Stimulated activated memory B cell treated with anti-CD40 and anti-IgM and Interleukin-4, amounts not matched to agents 10 μg/mL and 1 μg/mL and 100 μg/mL, for 72 hours (primary cell): ENCODE results near the gene SLC2A4.

Experiments
- ATAC-seq: fragments of 150-1000 bp; cut with Tn5 transposase; 2 replicates; pipeline ENCODE4 v1.10.0; 2021
- H3K27ac Mint-ChIP-seq: one replicate; pipeline ENCODE4 v1.8.0; 2022; ENCODE audit warnings: mild to moderate bottlenecking, mixed read lengths
- H3K27me3 Mint-ChIP-seq: one replicate; pipeline ENCODE4 v1.8.0; 2022; ENCODE audit warnings: mixed read lengths
- H3K36me3 Mint-ChIP-seq: one replicate; pipeline ENCODE4 v1.8.0; 2022; ENCODE audit warnings: mixed read lengths
- H3K4me1 Mint-ChIP-seq: one replicate; pipeline ENCODE4 v1.8.0; 2022; ENCODE audit warnings: mixed read lengths
- H3K4me3 Mint-ChIP-seq: one replicate; pipeline ENCODE4 v1.8.0; 2022; ENCODE audit warnings: mild to moderate bottlenecking, moderate library complexity, mixed read lengths
- H3K9me3 Mint-ChIP-seq: one replicate; pipeline ENCODE4 v1.8.0; 2022; ENCODE audit warnings: mixed read lengths

Gene SLC2A4

DNA sequence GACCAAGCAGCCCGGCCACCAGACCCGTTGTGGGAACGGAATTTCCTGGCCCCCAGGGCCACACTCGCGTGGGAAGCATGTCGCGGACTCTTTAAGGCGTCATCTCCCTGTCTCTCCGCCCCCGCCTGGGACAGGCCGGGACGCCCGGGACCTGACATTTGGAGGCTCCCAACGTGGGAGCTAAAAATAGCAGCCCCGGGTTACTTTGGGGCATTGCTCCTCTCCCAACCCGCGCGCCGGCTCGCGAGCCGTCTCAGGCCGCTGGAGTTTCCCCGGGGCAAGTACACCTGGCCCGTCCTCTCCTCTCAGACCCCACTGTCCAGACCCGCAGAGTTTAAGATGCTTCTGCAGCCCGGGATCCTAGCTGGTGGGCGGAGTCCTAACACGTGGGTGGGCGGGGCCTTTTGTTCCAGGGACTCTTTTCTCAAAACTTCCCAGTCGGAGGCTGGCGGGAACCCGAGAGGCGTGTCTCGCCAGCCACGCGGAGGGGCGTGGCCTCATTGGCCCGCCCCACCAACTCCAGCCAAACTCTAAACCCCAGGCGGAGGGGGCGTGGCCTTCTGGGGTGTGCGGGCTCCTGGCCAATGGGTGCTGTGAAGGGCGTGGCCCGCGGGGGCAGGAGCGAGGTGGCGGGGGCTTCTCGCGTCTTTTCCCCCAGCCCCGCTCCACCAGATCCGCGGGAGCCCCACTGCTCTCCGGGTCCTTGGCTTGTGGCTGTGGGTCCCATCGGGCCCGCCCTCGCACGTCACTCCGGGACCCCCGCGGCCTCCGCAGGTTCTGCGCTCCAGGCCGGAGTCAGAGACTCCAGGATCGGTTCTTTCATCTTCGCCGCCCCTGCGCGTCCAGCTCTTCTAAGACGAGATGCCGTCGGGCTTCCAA is at the start of gene SLC2A4:
Gene SLC2A4 (plus strand): TSS at position 645 of the 879 bp plus-strand sequence. CDS start 217 bp downstream, at position 862.
- H3K27ac Mint-ChIP-seq = peak within 1 kb of the TSS; percentile 0

DNA sequence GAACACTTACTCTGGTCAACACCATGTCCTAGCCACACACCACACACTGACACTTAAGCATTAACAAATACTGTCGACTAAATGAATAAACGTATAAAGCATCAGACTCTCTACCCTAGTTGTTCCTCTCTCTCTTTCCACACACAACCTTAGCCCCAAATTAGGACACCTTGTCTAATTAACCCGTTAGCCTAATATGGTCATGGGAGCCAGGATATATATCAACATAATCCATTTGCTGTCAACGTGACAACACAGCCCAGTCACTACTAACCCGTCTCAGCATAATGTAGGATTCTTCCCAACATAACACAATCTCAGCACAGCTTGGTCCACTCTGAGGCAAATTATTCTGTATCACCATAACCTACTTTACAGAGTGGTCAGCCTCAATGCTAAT is 49.4 kb upstream of the SLC2A4 start:
- H3K9me3 Mint-ChIP-seq = no peaks in the 10 kb centered on the region
- H3K4me3 Mint-ChIP-seq = peak overlapping the region; percentile 96
- H3K27ac Mint-ChIP-seq = no peak overlapping the region
- H3K4me1 Mint-ChIP-seq = peaks cover 60% of the 10 kb centered on the region
- H3K27me3 Mint-ChIP-seq = no peaks in the 10 kb centered on the region
- H3K36me3 Mint-ChIP-seq = peaks cover 53% of the 10 kb centered on the region
- ATAC-seq = no peak

More for the DNA sequence above, at the start of gene SLC2A4:
- H3K4me3 Mint-ChIP-seq = peak within 1 kb of the TSS; percentile 86
- peak; percentile 86 for ATAC-seq
- peaks cover 39% of the 10 kb centered on the region for H3K4me1 Mint-ChIP-seq
- peaks cover 40% of the 10 kb centered on the region for H3K27me3 Mint-ChIP-seq
- H3K9me3 Mint-ChIP-seq = no peaks in the 10 kb centered on the region
- no peaks in the 10 kb centered on the region for H3K36me3 Mint-ChIP-seq

DNA sequence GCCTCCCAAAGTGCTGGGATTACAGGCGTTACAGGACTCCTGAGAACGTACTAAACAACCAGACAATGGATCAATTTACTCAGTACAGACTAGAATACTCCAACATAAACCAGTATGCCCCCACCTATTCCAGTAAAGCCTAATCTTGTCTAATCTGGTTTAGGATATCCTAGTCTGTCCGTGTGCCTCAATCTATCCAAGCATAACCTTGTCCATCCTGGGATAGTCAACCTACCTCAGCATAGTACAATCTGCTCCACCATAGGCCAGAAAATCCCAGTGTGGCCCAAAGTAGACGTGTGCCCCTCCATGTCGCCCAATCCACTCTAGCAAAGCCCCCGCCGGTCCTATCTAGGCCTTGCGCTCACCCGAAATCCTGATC is 47.8 kb upstream of the SLC2A4 start:
- no peaks in the 10 kb centered on the region for H3K9me3 Mint-ChIP-seq
- ATAC-seq = peak; percentile 1
- H3K27ac Mint-ChIP-seq = peak overlapping the region; percentile 92
- no peaks in the 10 kb centered on the region for H3K27me3 Mint-ChIP-seq
- H3K36me3 Mint-ChIP-seq = peaks cover 39% of the 10 kb centered on the region
- H3K4me1 Mint-ChIP-seq = peaks cover 58% of the 10 kb centered on the region
- peak overlapping the region; percentile 96 for H3K4me3 Mint-ChIP-seq

DNA sequence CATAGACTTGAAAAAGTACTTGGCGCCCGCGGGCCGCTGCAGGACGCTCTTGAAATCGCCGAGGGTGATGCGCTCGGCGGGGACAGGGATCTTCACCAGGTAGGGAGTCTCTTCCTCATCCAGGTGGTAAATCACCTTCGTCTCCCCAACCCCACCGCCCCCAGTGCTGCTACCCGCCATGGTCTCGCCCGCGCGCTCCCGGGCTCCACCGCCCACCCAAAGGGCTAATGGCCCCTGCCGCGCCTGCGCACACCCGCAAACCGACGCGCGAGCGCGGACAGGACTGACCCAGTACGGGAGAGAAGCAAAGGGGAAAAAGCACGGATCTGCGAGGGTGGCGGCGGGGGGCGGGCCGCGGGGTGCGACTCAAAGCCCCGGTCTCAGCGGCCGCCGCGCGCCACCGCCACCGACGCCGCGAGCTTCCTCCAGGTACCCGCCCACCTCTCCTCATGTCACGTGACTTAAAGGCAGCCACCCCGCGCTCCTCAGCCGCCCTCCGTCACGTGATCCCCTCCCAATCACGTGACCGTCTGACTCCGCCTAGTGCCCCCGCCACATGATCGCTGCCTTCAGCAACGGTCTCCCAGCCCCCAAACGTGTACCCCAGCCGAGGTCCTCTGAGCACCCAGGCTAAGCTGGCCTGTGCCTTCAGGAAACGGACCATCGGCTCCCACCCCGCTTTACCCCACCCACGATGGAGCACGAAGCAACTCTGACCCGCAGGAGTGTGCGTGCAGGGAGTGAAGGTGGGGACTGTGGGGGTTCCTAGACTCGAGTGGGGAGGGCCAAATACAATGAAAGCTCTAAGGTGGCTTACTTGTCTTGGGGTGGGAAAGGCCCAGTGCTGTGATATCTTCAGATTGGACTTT is 47.2 kb upstream of the SLC2A4 start, which contains the start of gene DVL2:
Gene DVL2 (minus strand): TSS at position 435 of the 869 bp plus-strand sequence. CDS start 255 bp downstream, at position 180.
- Mint-ChIP-seq H3K4me1 (peaks cover 58% of the 10 kb centered on the region), H3K4me3 (peak within 1 kb of the TSS; percentile 96), H3K36me3 (peaks cover 34% of the 10 kb centered on the region), H3K27me3 (no peaks in the 10 kb centered on the region), H3K27ac (peak within 1 kb of the TSS; percentile 92), H3K9me3 (no peaks in the 10 kb centered on the region)
- ATAC-seq = peak; percentile 71

DNA sequence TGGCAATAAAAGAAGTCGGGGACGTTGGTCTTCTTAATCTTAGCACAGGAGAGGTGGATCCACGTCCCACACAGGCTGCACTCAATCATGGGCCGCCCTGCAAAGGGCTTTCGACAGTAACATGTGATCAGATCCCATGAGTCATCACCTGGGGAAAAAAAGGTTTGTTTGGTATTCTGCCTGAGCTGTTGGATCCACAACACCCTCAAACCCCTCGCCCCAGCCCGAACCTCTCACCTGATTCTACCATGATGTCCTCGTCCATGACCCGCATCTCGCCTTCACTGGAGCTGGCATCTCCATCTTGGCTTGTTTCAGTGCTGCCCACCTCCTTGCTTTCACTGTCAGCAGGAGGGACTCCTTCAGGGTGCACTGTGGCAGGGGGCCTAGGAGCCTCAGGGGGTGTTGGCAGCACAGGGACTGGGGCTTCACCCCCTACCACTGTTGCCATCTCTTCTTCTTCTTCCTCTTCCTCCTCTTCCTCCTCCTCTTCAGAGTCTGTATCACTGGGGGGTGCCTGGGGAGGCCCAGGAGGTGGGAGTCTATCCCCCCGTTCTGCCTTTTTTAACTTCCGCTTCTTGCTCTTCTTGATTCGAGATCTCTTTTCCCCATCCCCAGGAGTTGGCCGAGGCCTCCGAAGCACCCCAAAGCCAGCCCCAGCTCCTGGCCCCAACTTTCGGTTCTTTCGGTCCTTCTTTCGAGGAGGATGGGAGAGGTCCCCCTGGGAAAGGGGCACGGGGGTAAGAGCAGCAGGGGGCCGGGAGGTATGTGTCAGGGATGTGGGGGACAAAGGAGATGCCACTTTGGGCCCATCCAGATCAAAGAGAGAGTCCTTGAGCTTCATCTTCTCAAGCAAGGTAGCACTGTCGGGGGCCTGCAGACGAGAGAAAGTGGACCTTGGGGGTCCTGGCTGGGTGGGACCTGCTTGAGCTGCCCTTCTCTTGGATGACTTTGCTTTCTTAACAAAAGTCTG is 45.5 kb upstream of the SLC2A4 start:
- no peak for ATAC-seq
- H3K9me3 Mint-ChIP-seq = no peaks in the 10 kb centered on the region
- H3K4me3 Mint-ChIP-seq = peak overlapping the region; percentile 96
- no peaks in the 10 kb centered on the region for H3K27me3 Mint-ChIP-seq
- peaks cover 69% of the 10 kb centered on the region for H3K4me1 Mint-ChIP-seq
- peak overlapping the region; percentile 43 for H3K27ac Mint-ChIP-seq
- peaks cover 36% of the 10 kb centered on the region for H3K36me3 Mint-ChIP-seq

DNA sequence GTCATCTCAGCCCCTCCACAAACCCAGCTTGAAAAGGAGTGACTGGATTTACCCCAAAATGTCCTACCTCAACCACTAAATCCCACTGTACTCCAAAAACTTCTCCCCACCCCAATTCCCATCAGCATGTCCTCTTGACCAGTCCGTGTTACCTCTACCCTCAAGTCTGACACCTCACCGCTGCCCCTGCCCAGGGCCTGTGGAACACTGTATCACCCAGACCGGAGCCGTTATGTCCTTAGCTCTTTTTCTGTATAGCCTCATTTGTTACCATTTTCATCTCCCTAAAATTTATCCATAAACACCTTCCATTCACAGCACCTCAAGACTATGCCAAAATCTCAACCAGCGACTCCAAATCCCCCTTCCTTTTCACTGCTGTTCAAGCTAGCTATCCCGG is 44.7 kb upstream of the SLC2A4 start:
- H3K4me1 Mint-ChIP-seq = peaks cover 72% of the 10 kb centered on the region
- H3K36me3 Mint-ChIP-seq = peaks cover 42% of the 10 kb centered on the region
- peak overlapping the region; percentile 94 for H3K27ac Mint-ChIP-seq
- peak overlapping the region; percentile 90 for H3K4me3 Mint-ChIP-seq
- no peaks in the 10 kb centered on the region for H3K9me3 Mint-ChIP-seq
- H3K27me3 Mint-ChIP-seq = no peaks in the 10 kb centered on the region
- no peak for ATAC-seq

DNA sequence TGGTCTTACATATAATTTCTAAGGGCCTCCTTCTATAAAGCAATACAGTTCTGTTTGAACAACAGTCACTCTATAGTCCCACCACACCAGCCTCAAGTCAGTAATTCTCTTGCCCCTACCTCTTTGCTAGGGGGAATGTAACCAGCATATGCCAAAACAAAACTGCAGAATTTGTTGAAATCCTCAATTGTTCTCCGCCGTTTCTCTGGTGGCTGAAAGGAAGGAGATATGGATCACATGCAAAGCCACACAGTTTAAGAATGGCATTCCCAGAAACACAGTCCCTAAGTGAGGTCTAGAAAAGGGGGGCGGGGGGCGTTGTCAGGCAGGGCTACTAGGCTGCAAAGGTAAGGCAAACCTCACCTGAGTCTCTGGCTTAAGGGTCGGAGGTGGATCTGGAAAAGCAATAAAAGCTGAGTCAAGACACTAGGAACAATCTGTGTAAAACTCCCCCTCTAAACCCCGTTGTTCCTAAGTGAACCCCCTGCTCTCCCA is 44.2 kb upstream of the SLC2A4 start:
- no peak for ATAC-seq
- no peaks in the 10 kb centered on the region for H3K27me3 Mint-ChIP-seq
- peaks cover 72% of the 10 kb centered on the region for H3K4me1 Mint-ChIP-seq
- peak overlapping the region; percentile 94 for H3K27ac Mint-ChIP-seq
- H3K4me3 Mint-ChIP-seq = peak overlapping the region; percentile 90
- H3K9me3 Mint-ChIP-seq = no peaks in the 10 kb centered on the region
- peaks cover 42% of the 10 kb centered on the region for H3K36me3 Mint-ChIP-seq

DNA sequence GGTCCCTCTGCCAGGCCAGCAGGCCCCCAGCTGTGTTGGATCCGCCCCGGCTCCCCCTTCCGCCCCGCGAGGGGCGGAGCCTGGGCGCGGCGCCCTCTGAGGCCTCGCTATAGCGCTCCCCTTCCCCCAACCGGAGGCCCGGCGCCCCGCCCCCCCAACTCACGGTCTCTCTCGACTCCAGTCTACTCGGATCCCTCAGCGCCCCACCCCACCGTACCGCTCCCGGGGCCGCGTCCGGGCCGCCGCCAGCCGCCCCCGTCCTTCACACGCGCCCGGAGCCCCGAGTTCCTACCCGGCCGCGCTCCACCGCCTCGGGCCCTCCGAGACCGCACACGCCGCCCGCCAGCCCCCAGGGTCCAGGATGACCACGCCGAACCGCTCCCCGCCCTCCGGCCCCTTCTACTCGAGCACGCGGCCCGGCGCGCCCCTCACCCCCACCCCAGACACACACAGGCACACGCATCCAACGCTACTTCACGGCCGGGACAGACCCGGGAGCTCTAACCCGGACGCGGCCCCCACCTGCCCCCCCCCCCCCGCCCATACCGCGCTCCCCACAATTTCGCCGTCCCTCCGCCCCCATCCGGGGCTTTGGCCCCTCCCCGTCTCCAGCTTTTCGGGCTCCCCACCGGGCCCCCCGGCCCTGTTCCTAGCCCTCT is 43.6 kb upstream of the SLC2A4 start:
- ATAC-seq = peak; percentile 44
- Mint-ChIP-seq H3K9me3 (no peaks in the 10 kb centered on the region), H3K36me3 (peaks cover 42% of the 10 kb centered on the region)

DNA sequence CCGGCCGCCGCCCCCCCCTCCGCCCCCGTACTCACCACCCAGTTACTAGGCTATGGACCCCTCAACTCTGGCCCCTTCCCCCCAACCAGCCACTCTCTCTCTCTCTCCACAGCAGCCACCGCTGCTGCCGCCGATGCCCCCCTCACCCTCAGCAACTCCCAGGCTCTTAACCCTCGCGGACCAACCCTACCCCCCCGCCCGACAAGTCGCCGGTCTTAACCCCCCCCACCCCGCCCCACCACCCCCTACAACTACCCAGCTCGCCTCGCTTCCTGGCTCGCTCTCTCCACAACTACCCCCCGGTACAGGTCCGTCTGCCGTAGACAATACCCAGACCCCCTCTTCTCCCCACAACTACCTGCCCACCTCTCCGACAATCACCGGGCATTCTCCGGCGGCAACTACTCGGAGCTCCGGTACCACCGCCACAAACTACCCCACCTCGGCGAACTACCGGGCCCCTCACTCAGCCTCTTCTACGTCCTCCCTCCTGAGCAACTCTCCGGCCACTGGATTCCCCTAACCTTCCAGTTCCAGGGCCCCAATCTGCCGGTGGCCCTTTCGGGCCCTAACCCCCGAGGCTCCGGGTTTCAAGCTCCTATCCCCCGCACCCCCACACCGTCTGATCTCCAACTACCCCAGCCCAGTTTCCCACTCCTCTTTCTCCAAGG is 43.0 kb upstream of the SLC2A4 start:
- Mint-ChIP-seq H3K27ac (peak overlapping the region; percentile 94), H3K9me3 (no peaks in the 10 kb centered on the region), H3K36me3 (peaks cover 46% of the 10 kb centered on the region), H3K4me3 (peak overlapping the region; percentile 90), H3K4me1 (peaks cover 65% of the 10 kb centered on the region), H3K27me3 (no peaks in the 10 kb centered on the region)
- ATAC-seq = no peak

More for the DNA sequence above, 43.6 kb upstream of the SLC2A4 start:
- H3K4me1 Mint-ChIP-seq = peaks cover 66% of the 10 kb centered on the region
- H3K27ac Mint-ChIP-seq = peak overlapping the region; percentile 94
- H3K4me3 Mint-ChIP-seq = peak overlapping the region; percentile 90
- no peaks in the 10 kb centered on the region for H3K27me3 Mint-ChIP-seq

DNA sequence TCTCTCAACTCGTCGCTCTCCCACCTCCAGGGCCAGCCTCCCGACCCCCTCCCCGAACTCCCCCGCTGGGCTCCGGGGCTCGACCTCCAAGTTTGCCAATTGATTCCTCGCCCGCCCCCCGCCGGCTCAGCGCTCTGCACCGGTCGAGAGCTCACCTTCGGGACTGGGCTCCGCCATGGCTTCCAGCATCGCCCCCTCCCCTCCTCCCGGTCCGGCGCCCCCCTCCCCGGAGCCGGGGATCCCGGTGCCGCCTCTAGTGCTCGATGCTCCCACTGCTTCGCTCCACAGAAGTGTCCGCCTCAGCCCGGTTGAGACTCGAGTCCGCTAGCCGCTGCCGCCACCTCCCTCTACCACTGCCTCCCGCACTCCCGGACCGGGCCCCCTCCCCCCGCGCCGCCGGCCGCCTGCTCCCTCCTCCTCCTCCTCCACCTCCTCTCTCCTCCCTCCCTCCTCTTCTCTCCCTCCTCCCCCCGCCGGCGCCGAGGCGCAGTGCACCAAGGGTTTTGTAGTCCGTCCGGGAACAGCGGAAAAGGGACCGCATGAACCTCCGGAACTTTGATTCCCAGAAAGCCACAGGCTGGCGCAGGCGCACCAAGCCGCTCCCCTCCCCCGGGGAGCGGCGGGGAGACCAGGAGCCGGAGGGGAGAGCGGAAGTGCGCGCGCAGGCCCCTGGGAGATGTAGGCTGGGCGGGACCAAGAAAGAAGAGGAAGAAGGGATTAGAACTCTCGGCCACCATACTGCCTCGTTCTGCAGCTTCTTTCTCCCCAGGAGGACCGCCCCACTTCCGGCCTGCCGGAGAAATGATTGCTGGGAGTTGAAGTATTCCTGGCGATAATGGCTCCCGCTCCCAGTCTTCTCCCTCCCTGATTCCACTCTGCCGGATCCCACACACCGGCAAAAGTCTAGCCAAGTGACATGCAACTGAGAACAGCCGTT is 42.2 kb upstream of the SLC2A4 start, which contains the start of gene PHF23:
Gene PHF23 (minus strand): TSS at position 367 of the 937 bp plus-strand sequence. CDS start 178 bp downstream, at position 189.
- Mint-ChIP-seq H3K9me3 (no peaks in the 10 kb centered on the region), H3K27ac (peak within 1 kb of the TSS; percentile 94), H3K4me1 (peaks cover 63% of the 10 kb centered on the region), H3K27me3 (no peaks in the 10 kb centered on the region), H3K36me3 (peaks cover 49% of the 10 kb centered on the region), H3K4me3 (peak within 1 kb of the TSS; percentile 90)
- peak; percentile 75 for ATAC-seq

DNA sequence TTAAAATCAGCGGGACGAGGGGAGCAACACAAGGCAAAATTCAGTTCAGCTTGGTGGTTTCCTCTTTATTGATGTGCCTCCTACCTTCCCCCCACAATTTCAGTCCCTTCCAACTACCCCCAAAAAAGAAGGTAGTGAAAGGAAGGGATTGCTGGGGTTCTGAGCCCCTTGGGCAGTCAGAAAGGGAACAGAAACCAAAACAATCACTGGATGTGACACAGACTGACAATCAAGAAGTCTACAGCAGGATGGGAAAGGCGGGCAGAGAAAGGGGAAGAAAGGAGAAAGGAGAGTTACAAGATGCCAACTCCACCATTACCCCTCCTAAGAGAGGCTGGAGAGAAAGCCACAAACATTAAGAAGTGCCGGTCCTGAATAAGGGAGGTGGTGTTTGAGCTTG is 41.1 kb upstream of the SLC2A4 start:
- Mint-ChIP-seq H3K27me3 (no peaks in the 10 kb centered on the region), H3K36me3 (peaks cover 46% of the 10 kb centered on the region), H3K9me3 (no peaks in the 10 kb centered on the region), H3K4me1 (peaks cover 55% of the 10 kb centered on the region), H3K4me3 (peak overlapping the region; percentile 90), H3K27ac (peak overlapping the region; percentile 94)
- no peak for ATAC-seq

DNA sequence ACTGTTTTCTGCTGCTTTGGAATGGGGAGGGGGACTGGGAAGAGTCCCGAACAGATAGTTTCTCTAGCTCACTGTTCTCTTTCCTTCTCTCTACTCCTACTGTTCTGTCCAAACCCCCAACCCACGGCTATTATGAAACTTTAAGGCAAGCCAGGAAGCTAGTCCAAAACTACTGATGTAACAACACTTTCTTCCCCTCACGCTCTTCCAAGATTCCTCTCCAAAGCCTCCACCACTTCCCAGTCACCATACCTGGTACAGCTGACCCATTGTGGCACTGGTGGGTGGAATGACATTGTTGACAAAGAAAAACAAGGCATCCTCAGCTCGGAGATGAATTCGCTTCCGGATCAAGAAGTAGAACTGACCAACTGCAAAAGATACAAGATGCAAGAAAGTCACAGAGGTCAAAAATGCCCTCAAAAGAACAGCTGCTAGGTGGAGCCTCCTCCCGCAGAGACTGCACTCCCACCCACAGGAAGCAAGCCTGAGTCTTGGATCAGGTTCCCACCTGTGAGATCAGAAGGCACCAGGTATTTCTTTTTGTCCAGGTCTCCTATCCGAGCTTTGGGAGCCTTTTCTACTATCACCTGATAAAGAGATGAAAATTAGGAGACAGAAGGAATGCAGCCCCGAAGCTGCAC is 40.3 kb upstream of the SLC2A4 start:
- ATAC-seq = no peak
- Mint-ChIP-seq H3K9me3 (no peaks in the 10 kb centered on the region), H3K4me3 (peak overlapping the region; percentile 97), H3K27ac (peak overlapping the region; percentile 94), H3K4me1 (peaks cover 47% of the 10 kb centered on the region), H3K36me3 (peaks cover 45% of the 10 kb centered on the region), H3K27me3 (no peaks in the 10 kb centered on the region)
